SHP77 (cell line): Measurements from ENCODE around the gene TM4SF1.

Source experiments
- DNase-seq, 2 experiments: peaks; one replicate each; lab custom pipeline; 2025; lab: John Stamatoyannopoulos, UW

TM4SF1 gene, protein sequence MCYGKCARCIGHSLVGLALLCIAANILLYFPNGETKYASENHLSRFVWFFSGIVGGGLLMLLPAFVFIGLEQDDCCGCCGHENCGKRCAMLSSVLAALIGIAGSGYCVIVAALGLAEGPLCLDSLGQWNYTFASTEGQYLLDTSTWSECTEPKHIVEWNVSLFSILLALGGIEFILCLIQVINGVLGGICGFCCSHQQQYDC

GRCh38 chr3:149377408-149378364, at the start of gene TM4SF1:
TM4SF1 (minus strand) TSS chr3:149377649; CDS start chr3:149377547, 102 bp downstream.
- peak; percentile 78 to 80 for DNase-seq

- DNase-seq = no peak
These were observed 48.9 kb upstream of the TM4SF1 start for GRCh38 chr3:149426325-149426724.

DNA sequence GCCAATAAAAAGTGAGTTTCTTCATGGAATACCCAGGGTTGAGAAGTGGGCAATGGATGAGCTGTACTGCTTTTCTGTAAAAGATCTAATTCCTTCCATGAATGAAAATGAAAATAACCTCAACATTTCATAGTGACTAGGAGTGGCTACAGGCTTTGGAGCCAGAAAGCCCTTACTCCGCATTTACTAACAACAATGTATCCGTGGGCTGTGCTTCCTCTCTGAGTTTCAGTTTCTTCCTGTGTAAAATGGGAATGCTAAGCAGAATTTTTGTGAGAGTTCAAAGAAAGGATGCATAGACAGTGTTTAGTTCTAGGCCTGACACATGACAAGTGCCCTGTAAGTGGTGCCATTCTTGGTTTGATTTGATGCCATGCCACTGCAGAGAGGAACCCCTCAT, 47.5 kb upstream of the TM4SF1 start:
- DNase-seq = no peak

DNA sequence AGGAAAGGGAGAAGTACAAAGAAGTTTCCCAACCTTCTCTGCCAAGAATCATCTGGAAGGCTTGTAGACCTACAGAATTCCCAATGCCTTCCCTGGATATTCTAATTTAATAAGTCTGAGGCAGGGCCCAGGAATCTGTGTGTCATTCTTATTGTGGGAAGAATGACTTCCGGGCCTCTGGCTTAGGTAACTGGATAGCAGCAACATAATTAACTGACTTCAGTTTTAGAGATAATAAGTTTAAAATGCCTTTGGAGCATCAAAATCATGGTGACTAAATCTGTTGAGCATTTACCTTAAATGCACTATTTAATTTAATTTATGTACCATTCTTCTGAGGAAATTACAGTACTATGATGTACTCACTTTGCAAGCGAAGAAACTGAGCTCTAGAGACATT, 44.3 kb upstream of the TM4SF1 start:
- no peak for DNase-seq

DNA sequence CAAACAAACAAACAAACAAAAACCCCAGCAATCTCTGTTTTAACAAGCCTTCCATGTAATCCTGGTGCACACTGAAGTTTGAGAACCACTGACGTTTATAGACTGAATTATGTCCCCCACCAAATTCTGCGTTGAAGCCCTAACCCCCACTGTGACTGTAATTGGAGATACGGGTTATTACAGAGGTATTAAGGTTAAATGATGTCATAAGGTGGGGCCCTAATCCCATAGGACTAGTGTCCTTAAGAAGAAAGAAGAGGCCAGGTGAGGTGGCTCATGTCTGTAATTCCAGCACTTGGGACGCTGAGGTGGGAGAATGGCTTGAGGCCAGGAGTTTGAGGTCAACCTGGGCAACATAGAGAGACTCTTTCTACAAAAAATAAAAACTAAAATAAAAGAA, 42.4 kb upstream of the TM4SF1 start:
- no peak for DNase-seq

DNA sequence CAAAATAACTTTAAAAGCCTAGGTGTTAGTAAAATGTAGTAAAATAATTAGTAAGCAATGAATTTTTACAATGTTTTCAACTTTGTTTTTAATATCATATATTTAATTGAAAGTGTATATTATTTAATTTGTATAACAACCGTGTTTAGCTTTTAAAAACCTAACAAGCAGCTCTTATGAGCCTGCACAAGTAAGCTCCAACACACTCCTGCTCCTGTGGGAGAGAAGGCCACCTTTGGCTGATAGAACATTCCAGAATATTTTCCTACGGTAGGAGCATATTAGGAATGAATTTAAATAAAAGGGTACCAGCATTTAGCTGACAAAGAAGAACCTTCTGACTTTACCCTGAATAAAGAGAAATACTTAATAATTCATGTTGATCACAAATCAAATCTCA, 40.3 kb upstream of the TM4SF1 start:
- DNase-seq = no peak

DNA sequence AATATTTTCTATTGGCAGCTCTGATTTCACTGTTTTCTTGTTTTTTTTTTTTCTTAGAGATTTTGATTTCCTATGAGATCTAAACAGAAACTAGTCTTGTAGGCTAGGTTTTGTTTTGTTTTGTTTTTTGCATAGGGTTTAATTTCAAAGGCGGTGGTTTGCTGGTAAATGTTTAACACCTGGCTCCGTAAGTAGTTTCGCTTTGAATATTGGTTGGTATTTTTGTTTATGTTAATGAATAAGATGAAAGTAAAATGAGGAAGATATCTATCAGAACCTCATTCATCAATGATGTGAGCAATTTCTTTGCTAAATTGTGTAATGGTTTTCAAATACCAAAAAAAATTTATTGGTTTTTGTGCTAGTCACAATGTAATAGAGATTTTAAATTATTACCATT, 39.7 kb upstream of the TM4SF1 start:
- DNase-seq = no peak

DNA sequence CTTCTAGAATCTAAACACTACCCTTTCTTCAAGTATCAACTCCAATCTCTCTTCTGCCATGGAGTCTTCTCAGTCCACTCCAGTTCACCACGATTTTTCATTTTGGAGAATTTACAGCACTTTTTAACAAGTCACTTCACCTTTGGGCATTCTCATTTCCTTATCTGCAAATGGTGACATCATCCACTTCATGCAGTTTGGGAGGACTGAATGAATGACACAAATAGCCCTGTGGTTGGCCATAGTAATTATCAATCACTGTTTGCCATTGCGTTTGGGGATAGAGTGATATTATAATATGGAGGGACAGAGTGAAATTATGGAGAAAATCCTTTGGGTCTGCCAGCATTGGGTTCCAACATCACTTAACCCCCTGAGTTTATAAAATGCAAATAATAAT, 38.0 kb upstream of the TM4SF1 start:
- no peak for DNase-seq

DNA sequence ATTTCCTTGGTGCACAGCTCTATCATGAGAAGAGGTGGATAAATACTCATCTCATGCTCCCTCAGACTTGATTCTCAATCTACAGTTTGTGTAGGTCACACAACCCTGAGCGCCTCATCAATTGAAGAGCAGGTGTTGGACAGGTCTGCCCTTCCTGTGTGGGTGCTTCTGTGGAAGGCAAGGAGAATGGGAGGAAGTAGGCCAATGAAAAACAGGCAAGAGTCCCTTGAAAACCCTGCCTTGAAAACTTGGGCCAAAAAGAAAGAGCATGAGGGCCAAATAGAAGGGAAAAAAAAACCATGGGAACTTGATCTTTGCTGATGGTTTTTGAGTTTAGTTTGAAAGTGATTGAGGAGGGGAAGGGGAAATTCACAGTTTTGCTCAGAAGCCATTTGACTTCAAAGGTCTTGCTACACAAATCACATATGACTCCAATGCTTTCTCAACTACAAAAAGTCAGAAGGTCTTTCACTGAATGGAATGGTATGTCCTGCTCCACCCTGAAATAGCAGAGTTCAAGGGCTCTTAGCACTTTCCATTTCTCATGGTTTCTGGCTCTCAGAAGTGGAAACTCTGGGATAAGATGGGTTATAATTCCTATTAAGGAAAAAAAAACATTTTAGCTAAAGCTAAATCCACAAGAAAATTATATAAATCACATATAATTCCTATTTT, 37.2 kb upstream of the TM4SF1 start:
- no peak for DNase-seq

- no peak for DNase-seq
These were observed 34.1 kb upstream of the TM4SF1 start for GRCh38 chr3:149411583-149411982.

DNA sequence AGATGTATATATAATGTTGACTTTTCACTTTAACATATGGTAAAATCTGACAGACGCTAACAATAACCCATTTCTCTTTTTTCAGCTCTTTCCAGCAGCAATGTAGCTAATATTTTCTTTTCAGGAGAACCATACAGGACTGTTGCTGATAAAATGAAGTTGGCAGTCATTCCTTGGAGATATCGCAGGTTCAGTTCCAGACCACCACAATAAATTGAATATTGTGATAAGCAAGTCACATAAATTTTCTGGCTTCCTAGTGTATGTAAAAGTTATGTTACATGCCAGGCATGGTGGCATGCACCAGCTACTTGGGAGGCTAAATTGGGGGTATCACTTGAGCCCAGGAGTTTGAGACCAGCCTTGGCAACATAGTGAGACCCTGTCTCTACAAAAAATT, 31.9 kb upstream of the TM4SF1 start:
- DNase-seq = no peak

GRCh38 chr3:149407898-149408297, 30.4 kb upstream of the TM4SF1 start:
- no peak for DNase-seq

DNA sequence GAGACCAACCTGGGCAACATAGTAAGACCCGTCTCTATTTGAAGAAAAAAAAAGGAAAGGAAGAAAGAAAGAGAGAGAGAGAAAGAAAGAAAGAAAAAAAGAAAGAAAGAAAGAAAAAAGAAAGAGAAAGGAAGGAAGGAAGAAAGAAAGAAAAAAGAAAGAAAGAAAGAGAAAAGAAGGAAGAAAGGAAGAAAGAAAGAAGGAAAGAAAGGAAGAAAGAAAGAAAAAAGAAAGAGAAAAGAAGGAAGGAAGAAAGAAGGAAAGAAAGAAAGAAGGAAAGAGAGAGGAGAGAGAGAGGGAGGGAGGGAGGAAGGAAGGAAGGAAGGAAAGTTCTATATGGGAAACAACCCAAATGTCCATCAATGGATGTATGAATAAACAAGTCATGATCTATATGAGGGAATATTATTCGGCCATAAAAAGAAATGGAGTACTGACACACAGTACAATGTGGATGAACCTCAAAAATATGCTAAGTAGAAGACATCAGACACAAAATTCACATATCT, 28.8 kb upstream of the TM4SF1 start:
- DNase-seq = no peak

GRCh38 chr3:149403443-149403842, 26.0 kb upstream of the TM4SF1 start:
- no peak for DNase-seq

GRCh38 chr3:149402481-149402880, 25.0 kb upstream of the TM4SF1 start:
- DNase-seq = no peak

GRCh38 chr3:149401926-149402310, 24.5 kb upstream of the TM4SF1 start:
- no peak for DNase-seq

DNA sequence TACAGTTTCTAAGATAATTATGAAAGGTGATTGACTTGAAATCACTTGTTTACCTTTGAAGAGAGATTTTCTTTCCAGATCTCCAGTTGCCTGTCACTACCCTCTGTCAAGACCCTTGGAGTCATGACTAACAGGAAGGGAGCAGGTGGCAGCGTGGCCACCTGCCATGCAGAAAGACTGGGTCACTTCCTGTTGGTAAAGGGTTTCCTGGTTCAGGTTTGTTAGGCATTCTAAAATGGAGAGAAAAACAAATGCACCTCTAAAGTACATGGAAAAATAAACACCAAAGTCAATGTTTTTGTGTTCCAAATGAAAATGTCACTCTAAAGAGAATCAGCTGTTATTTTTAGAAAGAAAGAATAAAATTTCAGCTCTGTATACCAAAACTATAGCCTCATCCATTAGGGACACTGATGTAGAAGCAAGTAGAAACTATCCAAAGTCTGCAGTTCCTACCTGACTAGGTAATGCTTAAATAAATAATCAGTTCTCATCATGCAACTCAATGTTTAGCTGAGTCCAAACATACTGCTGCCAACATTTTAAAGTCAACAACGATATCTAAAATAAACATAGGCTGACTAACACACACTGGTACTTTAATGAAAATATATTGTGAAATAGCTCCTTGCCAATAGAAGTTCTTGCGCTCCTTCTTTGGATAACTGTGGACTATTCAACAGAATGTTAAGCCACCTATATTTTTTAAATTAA, 23.9 kb upstream of the TM4SF1 start:
- DNase-seq = peak; percentile 58 to 70

DNA sequence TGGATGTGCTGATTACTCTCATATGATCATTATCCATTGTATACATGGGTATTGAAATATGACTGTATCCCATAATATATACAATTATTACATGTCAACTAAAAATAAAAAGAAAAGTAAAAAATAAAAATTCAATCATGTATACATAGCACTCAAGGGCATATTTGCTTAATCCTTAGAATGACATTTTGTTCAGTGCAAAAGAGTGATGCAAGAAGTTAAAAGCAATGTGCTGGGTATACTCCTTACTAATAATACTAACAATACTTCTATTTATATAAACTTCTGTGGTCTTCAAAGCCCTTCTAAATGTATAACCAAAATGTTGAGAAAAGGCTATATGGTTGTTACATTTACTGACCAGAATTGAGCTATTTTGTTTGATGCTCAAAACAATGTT, 23.2 kb upstream of the TM4SF1 start:
- no peak for DNase-seq

- DNase-seq = no peak
These were observed 20.8 kb upstream of the TM4SF1 start for GRCh38 chr3:149398296-149398695.

DNA sequence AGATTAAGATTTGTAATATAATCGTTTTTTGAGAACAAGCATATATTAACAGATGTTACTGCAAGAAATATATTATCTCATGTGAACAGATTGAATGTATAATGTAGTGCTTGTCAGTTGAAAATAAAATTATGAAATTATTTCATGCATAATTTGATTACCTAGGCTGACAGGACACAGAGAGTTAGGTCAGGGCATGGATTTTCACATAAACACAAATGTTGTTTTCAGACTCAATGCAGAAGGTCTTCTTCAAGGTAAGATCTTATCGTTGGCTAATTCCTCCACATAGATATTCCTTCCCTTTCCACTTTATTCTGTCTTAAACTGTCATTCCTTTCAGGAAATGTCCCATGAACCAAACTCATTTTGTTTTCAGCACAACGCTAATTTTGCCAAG, 20.1 kb upstream of the TM4SF1 start:
- DNase-seq = no peak

DNA sequence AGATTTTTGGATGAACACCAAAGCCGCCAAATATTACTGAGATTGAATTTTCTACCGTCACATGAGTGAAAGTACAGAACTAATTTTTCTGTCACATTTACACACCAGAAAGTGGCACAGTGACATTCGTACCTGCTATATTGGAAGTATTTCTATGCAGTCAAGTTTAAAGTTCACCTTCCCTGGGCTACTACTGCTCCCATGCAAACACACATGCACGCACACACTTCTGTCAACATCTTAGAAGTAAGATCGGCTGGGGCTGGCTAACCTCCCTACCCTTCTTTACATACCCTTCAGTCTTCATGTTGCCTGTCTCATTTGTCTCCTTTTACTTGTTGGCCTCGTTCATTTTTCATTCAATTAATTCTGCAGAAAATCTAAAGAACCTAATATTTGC, 19.0 kb upstream of the TM4SF1 start:
- DNase-seq = no peak
